Ascending aorta (tissue), 2 donors: ENCODE results near the gene APOBEC3B. TPM values are rescaled to one million over a fixed set of nuclear protein-coding genes. Genes with fewer than 3 reads are reported as not detected.
A peak's percentile ranks its signal among the peaks of the same experiment; 100 is the strongest.
"Not testable (repeated sequence)": the region's sequence is repeated elsewhere in the genome, so short reads cannot be mapped to it uniquely, and the experiment has no call there.

Experiments
- DNase-seq, 2 donors: peaks; one replicate each; pipeline ENCODE4 v3.0.0-alpha.2; 2019; ENCODE audit warnings: low spot score in 2 of 2
- H3K27ac ChIP-seq, 2 donors: fragments of 200-600 bp; sonication (generic); one replicate each; pipeline ENCODE4 v1.5.1; 2016 to 2017; ENCODE audit warnings: mild to moderate bottlenecking in 1 of 2
- H3K27me3 ChIP-seq: fragments of 200-600 bp; sonication (generic); one replicate; pipeline ENCODE4 v1.5.1; 2017
- H3K36me3 ChIP-seq, 2 donors: fragments of 200-600 bp; sonication (generic); one replicate each; pipeline ENCODE4 v1.5.1; 2016
- H3K4me1 ChIP-seq, 2 donors: fragments of 200-600 bp; sonication (generic); one replicate each; pipeline ENCODE4 v1.5.1; 2016 to 2017; ENCODE audit warnings: mild to moderate bottlenecking in 1 of 2
- H3K4me3 ChIP-seq, 2 donors: fragments of 200-600 bp; sonication (generic); one replicate each; pipeline ENCODE4 v1.5.1; 2016 to 2017; ENCODE audit warnings: mild to moderate bottlenecking in 1 of 2
- H3K9me3 ChIP-seq, 2 donors: fragments of 200-600 bp; sonication (generic); one replicate each; pipeline ENCODE4 v1.5.1; 2016
- intact Hi-C: fragments of 100-400 bp; cut with DNase I; formaldehyde crosslinking; loops from one replicate; pipeline ENCODE4 v1.15.1; 2023
- total RNA-seq: library from RNA; depleted of rRNA; stranded (reverse); fragments of >200 nt; gene quantifications from one replicate; pipeline ENCODE4 v1.1.0, GENCODE V29; 2016
- TF ChIP-seq, protein P1 (sequence below), 3 experiments: fragments of 200-600 bp in 2 of 3; fragments of 450-650 bp in 1 of 3; sonication (generic) in 2 of 3; IDR thresholded peaks; one replicate each; pipeline ENCODE4 v1.5.1; 2016 to 2019; ENCODE audit warnings: antibody characterized with exemption in 3 of 3, mild to moderate bottlenecking in 1 of 3, moderate library complexity in 1 of 3

Gene APOBEC3B
- total RNA-seq, 1 donor from 2014 or later = 0.64 TPM

DNA sequence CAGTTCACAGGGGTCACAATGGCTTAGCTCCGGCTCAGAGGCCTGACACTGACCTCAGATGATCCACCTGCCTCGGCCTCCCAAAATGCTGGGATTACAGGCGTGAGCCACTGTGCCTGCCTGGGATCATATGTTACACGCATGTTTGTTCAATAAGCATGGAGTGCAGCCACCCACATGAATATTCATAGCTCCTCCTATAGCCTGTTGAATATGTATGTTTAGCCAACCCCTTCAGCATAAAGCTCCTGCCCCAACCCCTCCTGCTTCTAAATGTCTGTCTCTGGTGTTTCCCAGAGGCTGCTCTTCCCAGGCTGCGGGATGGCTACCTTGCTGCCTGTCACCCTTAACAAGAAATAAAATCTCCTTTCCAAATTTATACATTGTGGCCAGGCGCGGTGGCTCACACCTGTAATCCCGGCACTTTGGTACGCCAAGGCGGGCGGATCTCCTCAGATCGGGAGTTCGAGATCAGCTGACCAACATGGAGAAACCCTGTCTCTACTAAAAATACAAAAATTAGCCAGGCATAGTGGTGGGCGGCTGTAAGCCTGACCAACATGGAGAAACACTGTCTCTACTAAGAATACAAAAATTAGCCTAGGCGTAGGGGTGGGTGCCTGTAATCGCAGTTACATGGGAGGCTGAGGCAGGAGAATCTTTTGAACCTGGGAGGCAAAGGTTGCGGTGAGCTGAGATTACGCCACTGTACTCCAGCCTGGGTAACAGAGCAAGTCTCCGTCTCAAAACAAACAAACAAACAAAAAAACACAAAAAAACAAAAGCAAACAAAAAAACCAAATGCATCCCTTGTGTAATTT, 57.4 kb downstream of the APOBEC3B start:
- DNase-seq = no peak
- H3K4me3 ChIP-seq = no peak overlapping the region
- H3K27me3 ChIP-seq = no peaks in the 10 kb centered on the region
- no peaks in the 10 kb centered on the region for H3K9me3 ChIP-seq
- peak overlapping the region; percentile 68 to 73 for H3K27ac ChIP-seq
- intact Hi-C loops = no loop called here
- peaks cover 4 to 5% of the 10 kb centered on the region in 2 donors for H3K36me3 ChIP-seq
- H3K4me1 ChIP-seq = peaks cover 0 to 10% of the 10 kb centered on the region in 2 donors
- TF ChIP-seq, protein P1, sequence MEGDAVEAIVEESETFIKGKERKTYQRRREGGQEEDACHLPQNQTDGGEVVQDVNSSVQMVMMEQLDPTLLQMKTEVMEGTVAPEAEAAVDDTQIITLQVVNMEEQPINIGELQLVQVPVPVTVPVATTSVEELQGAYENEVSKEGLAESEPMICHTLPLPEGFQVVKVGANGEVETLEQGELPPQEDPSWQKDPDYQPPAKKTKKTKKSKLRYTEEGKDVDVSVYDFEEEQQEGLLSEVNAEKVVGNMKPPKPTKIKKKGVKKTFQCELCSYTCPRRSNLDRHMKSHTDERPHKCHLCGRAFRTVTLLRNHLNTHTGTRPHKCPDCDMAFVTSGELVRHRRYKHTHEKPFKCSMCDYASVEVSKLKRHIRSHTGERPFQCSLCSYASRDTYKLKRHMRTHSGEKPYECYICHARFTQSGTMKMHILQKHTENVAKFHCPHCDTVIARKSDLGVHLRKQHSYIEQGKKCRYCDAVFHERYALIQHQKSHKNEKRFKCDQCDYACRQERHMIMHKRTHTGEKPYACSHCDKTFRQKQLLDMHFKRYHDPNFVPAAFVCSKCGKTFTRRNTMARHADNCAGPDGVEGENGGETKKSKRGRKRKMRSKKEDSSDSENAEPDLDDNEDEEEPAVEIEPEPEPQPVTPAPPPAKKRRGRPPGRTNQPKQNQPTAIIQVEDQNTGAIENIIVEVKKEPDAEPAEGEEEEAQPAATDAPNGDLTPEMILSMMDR (IDR thresholded peaks at IDR 0.05) = no peak

DNA sequence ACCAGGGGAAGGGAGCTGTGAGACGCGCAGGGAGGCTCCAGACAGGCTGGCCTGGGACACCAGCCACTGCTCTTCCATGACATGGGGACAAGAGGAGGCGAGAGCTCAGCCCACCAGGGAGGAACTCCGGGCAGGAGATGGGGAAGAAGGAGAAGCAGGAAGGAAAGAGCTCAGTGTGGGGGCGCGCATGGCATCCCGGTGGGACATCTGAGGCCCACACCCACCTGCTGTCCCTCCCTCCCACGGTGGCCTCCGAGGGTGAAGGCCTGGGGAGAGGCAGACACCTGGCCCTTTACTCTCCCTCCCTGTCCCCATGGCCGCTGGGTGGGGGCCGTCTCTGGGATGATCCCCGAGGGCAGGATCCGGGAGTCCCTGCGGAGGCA, 58.0 kb downstream of the APOBEC3B start:
- H3K9me3 ChIP-seq, intact Hi-C loops, H3K4me1 ChIP-seq, DNase-seq, H3K36me3 ChIP-seq, H3K27me3 ChIP-seq: not testable (repeated sequence)
- Histone ChIP-seq H3K4me3 (peak overlapping the region; percentile 61 to 66), H3K27ac (peak overlapping the region; percentile 68 to 73)

DNA sequence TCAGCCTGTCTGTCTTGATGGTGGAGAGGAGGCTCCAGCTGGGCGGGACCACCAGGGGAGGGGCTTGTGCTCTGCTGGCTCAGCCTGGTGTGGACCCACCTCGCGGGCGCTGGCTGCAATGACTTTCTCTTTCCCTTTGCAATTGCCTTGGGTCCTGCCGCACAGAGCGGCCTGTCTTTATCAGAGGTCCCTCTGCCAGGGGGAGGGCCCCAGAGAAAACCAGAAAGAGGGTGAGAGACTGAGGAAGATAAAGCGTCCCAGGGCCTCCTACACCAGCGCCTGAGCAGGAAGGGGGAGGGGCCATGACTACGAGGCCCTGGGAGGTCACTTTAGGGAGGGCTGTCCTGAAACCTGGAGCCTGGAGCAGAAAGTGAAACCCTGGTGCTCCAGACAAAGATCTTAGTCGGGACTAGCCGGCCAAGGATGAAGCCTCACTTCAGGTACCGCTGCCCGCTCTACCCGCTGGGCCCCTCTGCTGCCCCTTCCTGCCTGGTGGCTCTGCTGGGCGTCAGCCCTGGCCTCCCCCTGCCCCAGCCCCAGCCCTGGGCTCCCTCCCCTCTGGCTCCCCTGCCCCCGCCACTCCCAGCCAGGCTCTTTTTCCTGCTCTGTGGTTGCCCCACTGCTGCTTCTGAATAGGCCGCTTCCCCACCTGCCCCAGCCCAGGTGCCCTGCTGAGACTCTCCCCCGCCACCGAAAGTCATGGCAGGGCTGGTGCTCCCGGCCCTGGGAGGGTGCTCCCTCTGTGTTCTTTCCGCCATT, 58.6 kb downstream of the APOBEC3B start, which contains the start of gene APOBEC3F:
Gene APOBEC3F (plus strand): TSS at position 327 of the 759 bp plus-strand sequence. CDS start 97 bp downstream, at position 424.
- H3K36me3 ChIP-seq, H3K4me1 ChIP-seq, H3K27me3 ChIP-seq, H3K9me3 ChIP-seq, intact Hi-C loops: not testable (repeated sequence)
- DNase-seq = peak; percentile 17 to 76
- Histone ChIP-seq H3K4me3 (peak within 1 kb of the TSS; percentile 61 to 66), H3K27ac (peak within 1 kb of the TSS; percentile 68 to 73)

DNA sequence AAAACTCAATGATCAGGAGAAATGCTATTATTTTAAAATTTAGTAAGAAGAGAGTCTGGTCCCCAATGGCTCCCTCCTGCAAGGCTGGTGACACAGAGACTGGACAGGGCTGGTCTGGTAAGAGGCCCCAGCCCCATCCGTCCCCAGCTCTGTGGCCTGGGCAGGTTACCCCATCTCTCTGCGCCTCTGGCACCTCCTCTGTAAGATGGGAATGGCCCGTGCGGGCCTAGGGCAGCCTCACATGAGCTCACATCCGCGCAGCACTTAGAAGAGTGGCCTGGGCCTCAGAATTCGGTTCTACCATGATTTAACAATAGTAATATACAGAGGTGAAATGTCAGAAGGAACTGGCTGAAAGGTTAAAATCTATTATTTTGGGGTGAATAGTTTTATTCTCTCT, 59.8 kb downstream of the APOBEC3B start:
- Histone ChIP-seq H3K9me3 (no peaks in the 10 kb centered on the region), H3K36me3 (peaks cover 4 to 5% of the 10 kb centered on the region in 2 donors), H3K27me3 (no peaks in the 10 kb centered on the region), H3K4me3 (peak overlapping the region in 1 of 2 donors; percentile 66), H3K27ac (no peak overlapping the region), H3K4me1 (peaks cover 0 to 10% of the 10 kb centered on the region in 2 donors)
- DNase-seq = no peak
- intact Hi-C loops = no loop called here
- TF ChIP-seq, protein P1 (IDR thresholded peaks at IDR 0.05) = no peak

Other genes with a start within 250 kb of the APOBEC3B start
- gene SUN2, start 226.3 kb upstream of the APOBEC3B start, total RNA-seq = 896 TPM
- 18.0 TPM for gene DNAL4, start 188.2 kb upstream of the APOBEC3B start, total RNA-seq
- gene NPTXR, start 138.3 kb upstream of the APOBEC3B start, total RNA-seq = 46.3 TPM
- 159 TPM for gene CBX6, start 110.1 kb upstream of the APOBEC3B start, total RNA-seq
- gene APOBEC3A, start 24.7 kb upstream of the APOBEC3B start, total RNA-seq = not detected
- 9.5 TPM for gene APOBEC3C, start 31.9 kb downstream of the APOBEC3B start, total RNA-seq
- gene APOBEC3D, start 38.8 kb downstream of the APOBEC3B start, total RNA-seq = 0.75 TPM
- 0.11 TPM for gene APOBEC3F, start 58.5 kb downstream of the APOBEC3B start, total RNA-seq
- 9.3 TPM for gene APOBEC3G, start 94.9 kb downstream of the APOBEC3B start, total RNA-seq
- gene APOBEC3H, start 114.9 kb downstream of the APOBEC3B start, total RNA-seq = not detected
- gene CBX7, start 170.3 kb downstream of the APOBEC3B start, total RNA-seq = 261 TPM